Stromal cell of bone marrow (primary cell): Measurements from ENCODE around the gene ZSCAN10.
"Not testable (repeated sequence)": the region's sequence is repeated elsewhere in the genome, so short reads cannot be mapped to it uniquely, and the experiment has no call there.

Source experiments
- DNase-seq: peaks from one replicate; pipeline ENCODE4 v3.0.0-alpha.2; 2012; ENCODE audit warnings: low read depth

ZSCAN10 gene

GRCh38 chr16:3063625-3064386, 35.3 kb downstream of the ZSCAN10 start:
- DNase-seq: no peak

- DNase-seq: no peak
Measured at GRCh38 chr16:3062553-3062952, 36.5 kb downstream of the ZSCAN10 start.

GRCh38 chr16:3060339-3061127, 38.6 kb downstream of the ZSCAN10 start:
- DNase-seq: no peak

- DNase-seq: no peak
Measured at GRCh38 chr16:3059723-3060242, 39.3 kb downstream of the ZSCAN10 start.

- DNase-seq: peak; percentile 53
Measured at GRCh38 chr16:3059041-3059722, 39.9 kb downstream of the ZSCAN10 start.

- DNase-seq: no peak
Measured at GRCh38 chr16:3058139-3059030, 40.7 kb downstream of the ZSCAN10 start.

GRCh38 chr16:3057181-3058138, 41.6 kb downstream of the ZSCAN10 start:
- no peak for DNase-seq

GRCh38 chr16:3056336-3057180, 42.5 kb downstream of the ZSCAN10 start:
- DNase-seq: no peak

- DNase-seq: not testable (repeated sequence)
Measured at GRCh38 chr16:3055734-3056115, 43.4 kb downstream of the ZSCAN10 start.

GRCh38 chr16:3054965-3055733, 43.9 kb downstream of the ZSCAN10 start:
- no peak for DNase-seq

- DNase-seq: not testable (repeated sequence)
Measured at GRCh38 chr16:3053330-3053710, 45.8 kb downstream of the ZSCAN10 start.

- DNase-seq: not testable (repeated sequence)
Measured at GRCh38 chr16:3052571-3053329, 46.3 kb downstream of the ZSCAN10 start.

- no peak for DNase-seq
Measured at GRCh38 chr16:3051494-3051893, 47.6 kb downstream of the ZSCAN10 start.

GRCh38 chr16:3051009-3051408, 48.1 kb downstream of the ZSCAN10 start:
- DNase-seq: no peak

- DNase-seq: no peak
Measured at GRCh38 chr16:3050487-3050886, 48.6 kb downstream of the ZSCAN10 start.

- no peak for DNase-seq
Measured at GRCh38 chr16:3049921-3050481, 49.1 kb downstream of the ZSCAN10 start.

GRCh38 chr16:3047387-3047720, 51.7 kb downstream of the ZSCAN10 start:
- no peak for DNase-seq
